Stimulated activated naive CD8-positive, alpha-beta T cell treated with anti-CD3 and anti-CD28 coated beads, Interleukin-15, Interleukin-2, amounts not matched to agents 100 U/mL and 50 U/mL, for 24 hours (primary cell): ENCODE measurements around the gene WDPCP.
"Not testable (repeated sequence)": the region's sequence is repeated elsewhere in the genome, so short reads cannot be mapped to it uniquely, and the experiment has no call there.

Experiments
- ATAC-seq: fragments of 150-1000 bp; cut with Tn5 transposase; one replicate; pipeline ENCODE4 v1.10.0; 2021
- DNase-seq: peaks from one replicate; pipeline ENCODE4 v3.0.0; 2021

The WDPCP gene

DNA sequence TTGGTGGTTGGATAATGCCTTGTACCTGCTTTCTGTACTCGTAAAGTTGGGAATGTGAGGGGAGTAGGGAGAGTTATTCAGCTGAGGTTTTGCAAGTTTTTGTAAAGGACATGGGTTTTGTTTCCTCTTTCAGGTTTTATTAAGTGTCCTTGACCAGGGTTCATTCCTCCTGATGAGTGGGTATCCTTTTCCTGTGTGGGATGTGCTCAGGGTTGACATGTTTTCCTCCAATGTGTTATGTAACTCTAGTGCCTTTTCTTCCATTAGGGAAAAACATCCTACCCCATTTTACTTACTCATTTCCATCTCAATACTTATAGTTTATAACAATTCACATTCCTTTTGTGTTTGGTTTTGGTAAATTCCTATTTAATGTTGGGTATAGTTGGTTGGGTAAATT, 489.2 kb downstream of the WDPCP start:
- no peak for ATAC-seq
- DNase-seq, result no peak

DNA sequence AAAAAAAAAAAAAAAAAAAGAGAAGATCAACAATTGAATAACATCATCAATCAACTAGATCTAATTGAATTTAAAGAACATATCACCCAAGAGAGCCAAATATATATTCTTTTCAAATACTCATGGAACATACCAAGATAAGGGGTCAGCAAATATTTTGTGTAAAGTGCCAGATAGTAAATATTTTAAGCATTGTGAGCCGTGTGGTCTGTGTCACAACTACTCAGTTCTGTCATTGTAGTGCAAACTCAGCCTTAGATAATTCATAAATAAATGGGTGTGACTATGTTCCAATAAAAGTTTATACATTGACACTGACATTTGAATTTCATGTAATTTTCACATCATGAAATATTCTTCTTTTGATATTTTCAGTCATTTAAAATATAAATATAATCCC, 491.8 kb downstream of the WDPCP start:
- DNase-seq (no peak), ATAC-seq (no peak)

DNA sequence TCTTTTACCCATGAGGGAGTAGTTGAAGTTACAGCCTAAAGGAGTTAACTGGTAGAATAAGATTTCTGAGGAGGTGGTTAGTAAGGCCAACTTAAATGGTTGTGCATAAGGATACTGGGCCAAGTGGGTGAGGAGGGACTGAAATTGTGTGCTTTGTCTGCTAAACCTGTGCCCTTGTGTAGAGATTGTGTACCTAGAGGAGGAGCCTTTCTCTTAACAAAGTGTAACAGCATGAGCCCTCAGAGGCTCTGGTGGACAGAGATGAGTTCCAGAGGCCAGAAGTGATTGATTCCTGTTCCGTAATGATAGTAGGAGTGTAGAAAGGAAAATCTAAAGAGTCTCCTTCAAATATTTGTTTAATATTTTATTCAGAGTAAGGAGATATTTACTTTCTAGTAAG, 494.8 kb downstream of the WDPCP start:
- DNase-seq (no peak), ATAC-seq (no peak)

DNA sequence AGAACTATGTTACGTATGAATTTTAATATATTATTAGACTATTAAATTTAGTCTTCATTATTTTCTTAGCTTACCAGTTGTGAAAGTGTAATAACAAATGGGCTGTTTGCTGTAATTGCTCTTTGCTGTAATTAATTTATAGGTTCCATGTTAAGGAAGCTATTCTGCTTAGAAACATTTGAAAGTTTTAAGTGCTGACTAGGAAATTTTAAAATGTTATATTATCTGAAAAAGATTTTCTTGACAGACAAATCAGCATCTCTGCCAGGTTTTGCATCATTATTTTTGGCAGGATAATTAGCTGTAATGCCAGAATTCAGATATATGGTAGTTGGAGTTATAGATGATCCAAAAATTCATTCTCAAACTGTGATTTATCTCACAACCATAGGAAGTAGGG, 495.4 kb downstream of the WDPCP start:
- ATAC-seq (no peak), DNase-seq (no peak)

DNA sequence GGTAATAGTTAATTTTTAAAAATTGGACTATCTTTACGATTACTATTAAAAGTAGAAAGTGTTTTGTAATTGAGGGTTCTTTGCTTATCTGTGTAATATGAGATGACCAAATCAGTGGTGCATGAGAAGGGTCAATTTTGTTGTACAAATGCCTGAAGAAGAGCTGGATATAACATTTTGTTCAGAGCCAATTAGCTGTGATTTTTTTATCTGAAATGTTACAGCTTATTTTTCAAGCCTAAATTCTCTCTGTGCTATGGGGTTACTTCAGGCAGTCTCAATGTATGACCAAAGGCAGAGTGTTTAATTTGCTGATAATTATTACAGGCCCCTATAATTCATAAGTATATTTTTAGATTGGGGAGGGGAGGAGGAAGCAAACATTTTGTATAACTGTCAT, 495.9 kb downstream of the WDPCP start:
- ATAC-seq (no peak), DNase-seq (no peak)

DNA sequence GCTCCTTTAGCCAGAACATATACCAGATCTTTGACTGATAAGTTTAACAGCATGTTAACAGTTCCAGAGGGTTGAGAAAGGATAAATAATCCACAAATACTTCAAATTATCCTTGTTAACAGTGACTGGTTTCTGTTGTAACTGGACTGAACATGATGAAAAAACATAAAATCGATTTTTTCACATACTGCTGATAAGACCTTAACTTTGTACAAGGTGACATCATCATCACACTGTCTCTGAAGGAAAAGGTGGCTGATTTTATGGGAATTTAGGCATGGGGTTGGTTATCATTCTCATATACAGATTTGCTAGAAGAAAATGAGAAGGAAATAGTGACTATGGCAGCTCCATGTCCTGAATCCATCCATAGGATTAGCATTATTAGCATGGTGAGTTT, 501.6 kb downstream of the WDPCP start:
- DNase-seq (no peak), ATAC-seq (no peak)

DNA sequence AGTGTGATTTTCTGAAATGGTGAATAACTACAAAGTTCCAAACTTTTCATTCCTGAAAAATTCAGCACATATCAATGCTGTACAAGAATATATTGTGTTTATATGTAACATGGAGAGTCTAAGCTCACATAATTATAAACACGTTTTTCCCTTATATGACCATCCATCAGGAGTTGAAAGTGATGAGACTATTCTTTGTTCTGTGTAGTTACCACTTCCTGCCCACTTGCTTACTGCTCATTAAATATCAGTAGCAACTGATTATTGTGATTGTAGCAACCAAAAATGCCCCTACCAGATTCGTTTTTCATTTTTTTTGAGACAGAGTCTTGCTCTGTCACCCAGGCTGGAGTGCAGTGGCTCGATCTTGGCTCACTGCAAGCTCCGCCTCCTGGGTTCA, 506.9 kb downstream of the WDPCP start:
- DNase-seq (no peak), ATAC-seq (no peak)

DNA sequence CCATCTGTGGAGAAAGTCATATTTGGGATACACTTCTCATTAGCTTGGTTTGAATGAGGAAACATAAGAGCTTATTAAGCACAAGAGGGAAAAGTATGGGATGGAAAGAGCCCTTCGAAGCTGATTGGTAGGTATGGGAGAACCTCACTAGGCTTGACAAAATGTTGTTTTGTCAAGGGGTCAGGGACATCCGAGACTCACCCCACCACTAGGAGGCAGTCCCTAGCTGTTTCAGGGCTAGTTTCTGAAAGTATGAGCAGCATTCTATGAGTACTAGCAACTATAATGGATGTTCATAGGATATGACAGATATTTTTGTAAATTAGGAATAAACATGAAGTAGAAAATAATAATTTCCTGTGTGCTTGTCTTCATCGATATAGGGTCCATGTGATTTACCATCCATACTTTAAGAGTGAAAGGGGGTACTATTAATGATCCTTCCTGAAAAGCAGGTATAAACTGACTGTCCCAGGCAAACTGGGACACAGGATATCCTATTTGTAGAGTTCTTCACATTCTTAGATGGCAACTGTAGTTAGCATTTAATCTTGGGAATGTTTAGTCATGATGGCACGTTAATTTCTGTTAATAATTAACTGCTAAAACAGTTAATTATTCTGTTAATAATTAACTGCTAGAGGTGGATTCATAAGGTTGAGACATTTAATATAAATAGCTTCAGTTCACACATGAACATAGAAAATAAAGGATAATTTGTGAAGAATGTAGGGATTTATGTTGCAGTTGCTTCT, 509.2 kb downstream of the WDPCP start:
- DNase-seq, result peak; percentile 14
- ATAC-seq, result no peak

DNA sequence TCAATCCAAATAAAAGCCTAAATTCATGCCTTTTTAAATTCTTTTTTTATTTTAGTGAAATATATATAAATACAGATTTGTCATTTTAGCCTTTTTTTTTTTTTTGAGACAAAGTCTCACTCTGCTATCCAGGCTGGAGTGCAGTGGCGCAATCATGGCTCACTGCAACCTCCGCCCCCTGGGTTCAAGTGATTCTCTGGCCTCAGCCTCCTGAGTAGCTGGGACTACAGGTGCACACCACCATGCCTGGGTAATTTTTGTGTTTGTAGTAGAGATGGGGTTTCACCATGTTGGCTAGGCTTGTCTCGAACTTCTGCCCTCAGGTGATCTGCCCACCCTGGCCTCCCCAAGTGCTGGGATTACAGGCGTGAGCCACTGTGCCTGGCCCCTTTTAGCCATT, 513.9 kb downstream of the WDPCP start:
- not testable (repeated sequence) for DNase-seq, ATAC-seq

DNA sequence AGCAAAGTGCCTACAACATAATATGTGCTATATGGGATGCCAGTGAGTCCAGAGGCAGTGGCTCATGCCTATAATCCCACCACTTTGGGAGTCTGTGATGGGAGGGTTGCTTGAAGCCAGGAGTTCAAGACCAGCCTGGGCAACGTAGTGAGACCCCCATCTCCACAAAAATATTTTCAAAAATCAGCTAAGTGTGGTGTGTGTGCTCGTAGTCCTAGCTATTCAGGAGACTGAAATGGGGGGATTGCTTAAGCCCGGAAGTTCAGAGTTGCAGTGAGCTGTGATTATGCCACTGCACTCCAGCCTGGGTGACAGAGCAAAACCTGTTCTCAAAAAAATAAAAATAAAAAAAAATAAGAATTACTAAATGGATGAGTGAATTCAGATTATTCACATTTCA, 514.3 kb downstream of the WDPCP start:
- ATAC-seq (no peak), DNase-seq (no peak)

DNA sequence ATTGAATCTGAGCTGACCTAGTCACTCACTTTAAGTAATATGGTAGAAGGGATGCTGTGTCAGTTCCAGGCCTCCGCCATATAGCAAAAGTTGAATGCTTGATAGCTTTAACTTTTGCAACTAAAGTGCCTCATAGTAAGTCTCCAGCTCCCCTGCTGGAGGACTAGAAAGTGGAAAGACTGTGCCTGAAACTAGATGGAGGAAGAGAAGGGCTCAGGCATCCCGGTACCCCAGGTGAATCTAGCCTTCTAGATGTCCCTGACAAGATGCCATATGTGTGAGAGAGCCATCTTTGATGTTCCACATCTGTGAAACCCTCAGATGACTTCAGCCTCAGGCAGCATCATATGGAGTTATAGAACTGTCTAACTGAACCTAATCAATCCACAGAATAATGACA, 516.6 kb downstream of the WDPCP start:
- DNase-seq (no peak), ATAC-seq (no peak)
